Small intestine (tissue), 7 donors: Measurements from ENCODE around the gene SLC12A7. TPM values are rescaled to one million over a fixed set of nuclear protein-coding genes. Genes with fewer than 3 reads are reported as not detected.

Source experiments
- DNase-seq, 2 donors: peaks; one replicate each; pipeline versions ENCODE4 v3.0.0 to v3.0.0-alpha.2; 2013
- FAIRE-seq: peaks from 2 replicates; lab custom pipeline; 2012; peaks lifted over from hg19 to GRCh38; lab: Jason Lieb, UNC
- H3K27ac ChIP-seq, 3 donors: one replicate each; pipeline ENCODE4 v1.5.1; 2013; ENCODE audit warnings: low read length in 2 of 3, mild to moderate bottlenecking in 2 of 3, control low read depth in 1 of 3, inconsistent platforms in 1 of 3, low read depth in 1 of 3, moderate library complexity in 1 of 3
- H3K27me3 ChIP-seq, 3 donors: one replicate each; pipeline ENCODE4 v1.6.1; 2013; ENCODE audit warnings: low read length in 3 of 3, inconsistent platforms in 1 of 3; ENCODE audit not compliant: control insufficient read depth in 3 of 3, insufficient read depth in 3 of 3
- H3K36me3 ChIP-seq, 3 donors: one replicate each; pipeline ENCODE4 v1.6.1; 2013; ENCODE audit warnings: low read length in 3 of 3, inconsistent platforms in 1 of 3, low read depth in 1 of 3, mild to moderate bottlenecking in 1 of 3, moderate library complexity in 1 of 3; ENCODE audit not compliant: control insufficient read depth in 3 of 3, insufficient read depth in 2 of 3
- H3K4me1 ChIP-seq, 3 donors: one replicate each; pipeline ENCODE4 v1.6.1; 2013; ENCODE audit warnings: low read length in 2 of 3, inconsistent platforms in 1 of 3, low read depth in 1 of 3, mild to moderate bottlenecking in 1 of 3, moderate library complexity in 1 of 3; ENCODE audit not compliant: control insufficient read depth in 3 of 3, insufficient read depth in 2 of 3
- H3K4me3 ChIP-seq, 3 donors: one replicate each; pipeline ENCODE4 v1.5.1; 2013; ENCODE audit warnings: low read length in 3 of 3, control low read depth in 1 of 3, inconsistent platforms in 1 of 3, low read depth in 1 of 3, mild to moderate bottlenecking in 1 of 3, moderate library complexity in 1 of 3
- H3K9me3 ChIP-seq, 2 donors: one replicate each; pipeline ENCODE4 v1.6.1; 2013; ENCODE audit warnings: low read depth in 1 of 2, low read length in 1 of 2; ENCODE audit not compliant: control insufficient read depth in 2 of 2, insufficient read depth in 1 of 2
- WGBS, 3 donors: extraction: QIAGEN DNeasy Blood & Tissue Kit; methylation state at CpG; one replicate each; pipeline ENCODE4 v1.1.7; 2013; 5-methylcytosine and 5-hydroxymethylcytosine counted together
- polyA plus RNA-seq, 4 donors: library from polyadenylated mRNA; stranded (reverse) in 3 of 4; unstranded in 1 of 4; fragments of 200-250 nt in 3 of 4; fragments of 120-200 nt in 1 of 4; gene quantifications; one replicate each; pipeline versions ENCODE4 v1.2.1 to v1.2.3, GENCODE V29; 2013
- donor health status: healthy with polysubstance abuse.
- donor health status: control.
- donor health status: control.
- donor health status: Bipolar disorder and iron deficiency.
- donor health status: healthy.

The SLC12A7 gene
- polyA plus RNA-seq, 4 donors, result 32.7 to 79.9 (median 44.5) TPM

- Histone ChIP-seq H3K36me3 (no peaks in the 10 kb centered on the region), H3K27ac (no peak overlapping the region), H3K9me3 (no peaks in the 10 kb centered on the region), H3K4me3 (no peak overlapping the region), H3K27me3 (peaks cover 0 to 21% (median 5%) of the 10 kb centered on the region in 3 donors), H3K4me1 (peaks cover 0 to 3% (median 0%) of the 10 kb centered on the region in 3 donors)
- 89 to 93% (median 90%) methylated on average over 10 of the region's 10 CpGs for WGBS, 3 donors
- DNase-seq (no peak), FAIRE-seq (no peak)
Observed at GRCh38 chr5:1150866-1151265, 39.0 kb upstream of the SLC12A7 start.

GRCh38 chr5:1144638-1145396 is 33.0 kb upstream of the SLC12A7 start:
- DNase-seq (no peak), FAIRE-seq (no peak)
- Histone ChIP-seq H3K27me3 (no peaks in the 10 kb centered on the region), H3K9me3 (no peaks in the 10 kb centered on the region), H3K4me1 (peaks cover 0 to 18% (median 0%) of the 10 kb centered on the region in 3 donors), H3K4me3 (no peak overlapping the region), H3K27ac (no peak overlapping the region), H3K36me3 (peaks cover 0 to 2% (median 0%) of the 10 kb centered on the region in 3 donors)
- 85 to 88% (median 86%) methylated on average over 23 to 25 of the region's 25 CpGs for WGBS, 3 donors

GRCh38 chr5:1144089-1144488 is 32.2 kb upstream of the SLC12A7 start:
- no peak for FAIRE-seq
- no peaks in the 10 kb centered on the region for H3K9me3 ChIP-seq
- WGBS, 3 donors, result 64 to 87% (median 79%) methylated on average over 19 of the region's 19 CpGs
- H3K4me3 ChIP-seq, result no peak overlapping the region
- peaks cover 0 to 2% (median 0%) of the 10 kb centered on the region in 3 donors for H3K36me3 ChIP-seq
- no peak overlapping the region for H3K27ac ChIP-seq
- H3K27me3 ChIP-seq, result no peaks in the 10 kb centered on the region
- no peak for DNase-seq
- peaks cover 0 to 22% (median 0%) of the 10 kb centered on the region in 3 donors for H3K4me1 ChIP-seq

DNA sequence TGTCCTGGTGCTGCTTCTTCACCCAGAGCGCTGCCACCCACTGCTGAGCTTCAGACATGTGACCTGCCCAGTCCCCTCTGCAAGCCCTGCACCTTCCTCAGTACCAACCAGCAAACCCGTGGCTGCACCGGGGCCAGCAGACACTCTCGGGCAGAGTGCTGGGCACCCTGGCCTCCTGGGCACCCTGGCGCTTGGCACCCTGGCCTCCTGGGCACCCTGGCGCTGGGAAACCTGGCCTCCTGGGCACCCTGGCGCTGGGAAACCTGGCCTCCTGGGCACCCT is 31.7 kb upstream of the SLC12A7 start:
- no peaks in the 10 kb centered on the region for H3K9me3 ChIP-seq
- DNase-seq (no peak), FAIRE-seq (no peak)
- 85 to 91% (median 91%) methylated on average over 7 of the region's 7 CpGs for WGBS, 3 donors
- no peak overlapping the region for H3K4me3 ChIP-seq
- no peaks in the 10 kb centered on the region for H3K27me3 ChIP-seq
- peaks cover 0 to 26% (median 0%) of the 10 kb centered on the region in 3 donors for H3K4me1 ChIP-seq
- H3K36me3 ChIP-seq, result peaks cover 0 to 2% (median 0%) of the 10 kb centered on the region in 3 donors
- no peak overlapping the region for H3K27ac ChIP-seq

GRCh38 chr5:1142886-1143669 is 31.2 kb upstream of the SLC12A7 start:
- H3K9me3 ChIP-seq, result peaks cover 0 to under 1% of the 10 kb centered on the region in 2 donors
- FAIRE-seq (no peak), DNase-seq (no peak)
- H3K4me3 ChIP-seq, result no peak overlapping the region
- peaks cover 0 to 31% (median 0%) of the 10 kb centered on the region in 3 donors for H3K4me1 ChIP-seq
- H3K27ac ChIP-seq, result no peak overlapping the region
- peaks cover 0 to 2% (median 0%) of the 10 kb centered on the region in 3 donors for H3K36me3 ChIP-seq
- no peaks in the 10 kb centered on the region for H3K27me3 ChIP-seq
- WGBS, 3 donors, result 89 to 91% (median 90%) methylated on average over 34 of the region's 34 CpGs

DNA sequence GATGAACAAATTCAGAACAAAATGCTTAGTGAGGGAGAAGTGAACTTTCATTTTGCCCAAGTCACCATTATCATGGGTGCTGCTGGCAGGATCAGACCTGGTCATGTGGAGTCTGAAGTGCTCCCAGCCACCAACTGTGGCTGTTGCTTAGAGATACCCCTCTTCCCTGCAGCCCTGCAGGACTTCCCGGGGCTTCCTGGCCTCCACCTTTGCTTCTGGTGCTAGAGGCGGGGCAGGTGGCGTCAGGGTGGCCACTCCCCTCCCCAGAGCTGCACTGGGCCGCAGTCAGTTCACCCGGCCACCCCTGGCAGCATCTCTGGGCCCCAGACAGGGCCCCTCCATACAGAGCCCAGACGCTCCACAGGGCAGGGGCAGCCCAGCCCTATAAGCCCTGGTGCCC is 30.0 kb upstream of the SLC12A7 start:
- 14 to 37% (median 27%) methylated on average over 5 to 6 of the region's 6 CpGs for WGBS, 3 donors
- Histone ChIP-seq H3K27me3 (no peaks in the 10 kb centered on the region), H3K36me3 (peaks cover 0 to 2% (median 0%) of the 10 kb centered on the region in 3 donors), H3K4me1 (peaks cover 0 to 44% (median 0%) of the 10 kb centered on the region in 3 donors), H3K27ac (no peak overlapping the region), H3K9me3 (peaks cover 0 to 5% of the 10 kb centered on the region in 2 donors), H3K4me3 (no peak overlapping the region)
- FAIRE-seq (no peak), DNase-seq (peak in 1 of 2 donors; percentile 62)

DNA sequence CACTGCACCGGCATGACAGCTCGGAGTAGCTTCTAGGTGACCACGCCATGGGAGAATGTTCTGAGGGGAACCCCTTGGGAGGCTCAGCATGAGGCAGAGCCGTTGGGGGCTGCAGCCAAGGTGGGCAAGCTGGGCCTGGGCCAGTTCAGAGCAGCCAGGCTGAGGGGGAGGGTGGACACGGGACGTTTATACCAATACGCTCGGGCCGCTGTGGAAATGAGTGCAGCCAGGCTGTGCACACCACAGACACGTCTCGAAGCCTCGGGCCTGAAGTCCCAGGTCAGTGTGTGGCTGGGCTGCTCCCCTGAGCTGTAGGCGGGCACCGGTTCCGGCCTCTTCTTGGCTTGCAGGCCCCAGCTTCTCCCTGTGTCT is 28.9 kb upstream of the SLC12A7 start:
- peaks cover 0 to 5% of the 10 kb centered on the region in 2 donors for H3K9me3 ChIP-seq
- H3K4me1 ChIP-seq, result peaks cover 0 to 54% (median 0%) of the 10 kb centered on the region in 3 donors
- FAIRE-seq (no peak), DNase-seq (no peak)
- no peak overlapping the region for H3K27ac ChIP-seq
- peaks cover 0 to 2% (median 0%) of the 10 kb centered on the region in 3 donors for H3K36me3 ChIP-seq
- H3K27me3 ChIP-seq, result no peaks in the 10 kb centered on the region
- WGBS, 3 donors, result 63 to 78% (median 67%) methylated on average over 14 to 15 of the region's 15 CpGs
- H3K4me3 ChIP-seq, result no peak overlapping the region

DNA sequence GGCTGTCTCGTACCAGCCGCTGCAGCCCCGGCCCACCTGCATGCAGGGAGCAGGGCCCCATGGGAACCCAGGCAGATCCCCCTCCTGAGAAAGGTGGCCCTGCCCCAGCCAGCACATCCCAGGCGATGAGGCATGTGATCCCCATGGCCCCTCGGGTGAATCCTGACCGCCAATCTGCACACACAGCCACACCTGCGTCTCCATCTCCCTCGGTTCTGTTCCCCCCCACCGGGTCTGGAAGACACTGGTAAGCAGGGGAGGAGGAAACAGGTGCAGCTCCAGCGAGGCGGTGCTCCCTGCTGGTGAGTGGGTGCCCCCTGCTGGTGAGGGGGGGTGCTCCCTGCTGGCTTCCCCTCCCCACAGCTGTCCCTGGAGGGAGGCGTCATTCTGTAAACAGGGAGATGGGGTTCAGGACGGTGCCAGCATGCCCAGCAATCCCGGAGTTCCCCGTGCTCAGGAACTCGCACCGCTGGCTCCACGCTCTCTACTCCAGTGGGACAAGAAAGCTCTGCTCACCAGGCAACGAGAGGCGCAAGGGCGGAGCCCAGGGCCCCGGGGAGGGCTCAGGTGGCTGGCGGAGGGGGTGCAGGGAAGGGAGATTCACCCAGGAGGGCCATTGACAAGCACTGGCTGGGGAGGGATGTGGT is 28.4 kb upstream of the SLC12A7 start:
- FAIRE-seq (no peak), DNase-seq (peak; percentile 88 to 91)
- Histone ChIP-seq H3K27ac (no peak overlapping the region), H3K4me3 (no peak overlapping the region), H3K4me1 (peaks cover 0 to 59% (median 0%) of the 10 kb centered on the region in 3 donors), H3K27me3 (no peaks in the 10 kb centered on the region), H3K9me3 (peaks cover 0 to 5% of the 10 kb centered on the region in 2 donors), H3K36me3 (peaks cover 0 to 2% (median 0%) of the 10 kb centered on the region in 3 donors)
- 16 to 29% (median 18%) methylated on average over 23 of the region's 23 CpGs for WGBS, 3 donors
